GM13977 (cell line): ENCODE data around the gene HINFP.

ENCODE experiments used
- DNase-seq: peaks from one replicate; pipeline ENCODE4 v3.0.0; 2012; ENCODE audit warnings: low spot score
- in situ Hi-C: fragments of 300-500 bp; cut with MboI; formaldehyde crosslinking; loops from one replicate; pipeline ENCODE4 v1.12.0; 2022; ENCODE audit warnings: low sequenced_read_pairs, low pct_unique_long_range_greater_than_20kb, mixed read lengths, inconsistent platforms; ENCODE audit not compliant: unreplicated experiment
- TF ChIP-seq, protein P1 (sequence below): IDR thresholded peaks from 2 replicates; pipeline ENCODE4 v1.5.1; 2012; ENCODE audit warnings: mild to moderate bottlenecking, control low read depth; ENCODE audit not compliant: insufficient read depth; ENCODE audit errors: extremely low read depth, missing control alignments

The HINFP gene

DNA sequence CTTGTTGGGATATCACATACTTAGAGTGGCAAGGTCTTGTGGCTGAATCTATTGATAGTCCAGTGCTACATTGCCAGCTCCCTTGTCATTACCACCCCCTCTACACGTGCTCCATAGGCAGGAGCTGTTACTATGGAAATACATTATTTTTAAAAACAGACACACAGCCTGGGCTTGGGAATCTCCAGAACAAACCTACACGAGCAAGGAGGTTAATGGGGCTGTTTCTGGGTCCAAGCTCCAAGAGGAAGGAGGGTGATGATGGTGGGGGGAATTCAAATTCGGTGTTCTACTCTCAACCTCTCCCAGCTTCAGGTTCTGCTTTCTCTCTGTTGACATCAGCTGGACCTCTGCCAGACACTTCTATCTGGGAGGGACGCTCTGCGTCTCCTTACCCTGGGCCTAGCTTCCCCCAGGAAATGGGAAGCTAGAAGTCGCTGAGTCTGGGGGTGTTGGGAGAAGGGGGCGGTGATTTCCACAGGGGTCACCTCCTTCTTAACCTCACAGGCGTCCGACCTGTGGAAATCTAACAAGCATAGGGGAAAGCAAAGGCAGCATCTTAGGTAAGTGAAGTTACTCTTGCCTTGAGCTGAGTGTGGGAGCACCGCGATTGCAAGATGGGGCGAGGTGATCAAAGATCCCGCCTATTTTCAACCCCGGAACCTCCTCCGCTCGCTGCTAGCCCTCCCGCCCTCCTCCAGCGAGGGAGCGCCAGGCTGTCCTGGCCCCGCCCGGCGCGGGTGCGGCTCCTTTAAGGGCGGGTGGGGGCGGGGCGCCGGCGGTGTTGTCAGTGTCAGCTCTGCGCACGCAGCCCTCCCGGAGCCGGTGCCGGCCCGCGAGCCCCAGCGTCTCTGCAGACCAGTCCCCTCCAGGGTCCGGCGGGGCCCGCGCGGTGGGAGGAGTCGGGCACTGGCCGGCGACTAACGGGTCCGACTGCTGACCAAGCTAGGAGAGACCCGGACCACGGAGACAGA is 14.5 kb upstream of the HINFP start, which contains the start of gene C2CD2L:
Gene C2CD2L (plus strand): TSS at position 781 of the 974 bp plus-strand sequence. CDS start 398 bp downstream, outside the sequence.
- in situ Hi-C loops = no loop called here
- peak; percentile 98 for DNase-seq
- TF ChIP-seq, protein P1, sequence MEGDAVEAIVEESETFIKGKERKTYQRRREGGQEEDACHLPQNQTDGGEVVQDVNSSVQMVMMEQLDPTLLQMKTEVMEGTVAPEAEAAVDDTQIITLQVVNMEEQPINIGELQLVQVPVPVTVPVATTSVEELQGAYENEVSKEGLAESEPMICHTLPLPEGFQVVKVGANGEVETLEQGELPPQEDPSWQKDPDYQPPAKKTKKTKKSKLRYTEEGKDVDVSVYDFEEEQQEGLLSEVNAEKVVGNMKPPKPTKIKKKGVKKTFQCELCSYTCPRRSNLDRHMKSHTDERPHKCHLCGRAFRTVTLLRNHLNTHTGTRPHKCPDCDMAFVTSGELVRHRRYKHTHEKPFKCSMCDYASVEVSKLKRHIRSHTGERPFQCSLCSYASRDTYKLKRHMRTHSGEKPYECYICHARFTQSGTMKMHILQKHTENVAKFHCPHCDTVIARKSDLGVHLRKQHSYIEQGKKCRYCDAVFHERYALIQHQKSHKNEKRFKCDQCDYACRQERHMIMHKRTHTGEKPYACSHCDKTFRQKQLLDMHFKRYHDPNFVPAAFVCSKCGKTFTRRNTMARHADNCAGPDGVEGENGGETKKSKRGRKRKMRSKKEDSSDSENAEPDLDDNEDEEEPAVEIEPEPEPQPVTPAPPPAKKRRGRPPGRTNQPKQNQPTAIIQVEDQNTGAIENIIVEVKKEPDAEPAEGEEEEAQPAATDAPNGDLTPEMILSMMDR = no peak

DNA sequence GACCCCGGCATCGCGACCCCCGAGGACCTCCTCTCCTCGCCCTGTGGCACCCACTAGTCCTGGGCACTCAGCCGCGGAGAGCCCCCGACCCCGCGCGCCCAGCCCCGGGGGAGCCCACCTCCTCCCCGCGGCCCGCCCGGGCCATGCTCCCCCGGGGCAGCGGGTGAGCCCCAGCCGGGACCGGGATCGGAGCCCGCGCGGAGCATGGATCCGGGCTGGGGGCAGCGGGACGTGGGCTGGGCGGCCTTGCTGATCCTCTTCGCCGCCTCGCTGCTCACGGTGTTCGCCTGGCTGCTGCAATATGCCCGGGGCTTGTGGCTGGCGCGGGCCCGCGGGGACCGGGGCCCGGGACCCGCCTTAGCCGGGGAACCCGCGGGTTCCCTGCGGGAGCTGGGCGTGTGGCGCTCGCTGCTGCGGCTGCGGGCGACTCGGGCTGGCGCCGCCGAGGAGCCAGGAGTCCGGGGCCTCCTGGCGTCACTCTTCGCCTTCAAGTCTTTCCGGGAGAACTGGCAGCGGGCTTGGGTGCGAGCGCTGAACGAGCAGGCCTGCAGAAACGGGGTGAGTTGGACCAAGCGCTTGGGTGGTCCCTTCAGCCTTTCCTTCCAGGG is 13.7 kb upstream of the HINFP start:
- DNase-seq = peak; percentile 52
- TF ChIP-seq, protein P1 = no peak
- in situ Hi-C loops = no loop called here

DNA sequence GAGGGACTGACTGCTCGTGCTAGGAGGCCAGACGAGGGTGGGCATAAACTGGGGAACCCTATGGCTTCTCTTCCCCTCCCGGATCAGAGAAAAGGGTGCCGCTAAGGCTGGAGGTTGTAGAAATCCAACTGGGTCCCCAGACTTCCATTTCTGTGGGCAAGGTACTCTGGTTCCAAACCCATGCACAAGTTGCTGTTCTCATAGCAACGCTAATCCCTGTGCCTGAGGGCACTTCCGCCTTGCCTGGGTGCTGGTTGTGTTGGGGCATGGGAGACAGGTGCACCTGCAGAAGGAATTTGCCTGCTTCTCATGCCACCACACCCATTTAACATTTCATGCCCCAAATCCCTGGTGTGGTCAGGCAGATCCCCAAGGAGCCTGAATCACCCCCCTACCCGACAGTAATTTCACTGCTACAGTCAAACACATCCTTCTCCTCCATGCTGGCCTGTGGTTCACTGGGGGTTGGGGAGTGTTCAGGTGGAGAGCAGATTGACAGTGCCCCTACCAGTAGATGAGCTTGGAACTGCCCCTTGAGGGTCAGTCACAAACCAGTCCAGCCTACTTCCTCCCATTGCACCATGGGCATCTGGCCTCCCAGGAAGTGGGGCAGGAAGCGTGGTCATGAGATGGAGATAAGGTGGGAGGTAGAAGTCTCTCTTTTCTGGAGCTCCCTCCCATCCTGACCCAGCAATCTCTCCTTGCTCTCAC is 13.1 kb upstream of the HINFP start:
- in situ Hi-C loops = no loop called here
- TF ChIP-seq, protein P1 = no peak
- peak; percentile 62 for DNase-seq

DNA sequence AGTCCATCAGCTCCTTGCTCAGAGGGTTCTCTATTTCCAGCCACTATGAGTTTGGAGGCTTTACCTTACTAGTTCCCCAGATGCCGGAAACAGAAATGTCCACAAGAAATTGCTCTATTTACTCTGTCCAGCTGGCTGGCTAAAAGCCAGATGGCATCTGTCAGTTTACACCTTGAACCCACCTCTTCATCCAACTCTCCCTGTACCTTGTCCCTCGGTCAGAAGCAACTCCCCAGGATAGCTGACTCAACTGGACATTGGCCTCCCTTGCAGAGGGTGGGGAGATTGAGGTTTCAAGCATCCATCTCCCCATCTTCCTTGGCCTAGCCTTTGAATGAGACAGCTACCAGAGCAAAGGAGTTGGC is 12.5 kb upstream of the HINFP start:
- TF ChIP-seq, protein P1 = no peak
- in situ Hi-C loops = no loop called here
- no peak for DNase-seq

DNA sequence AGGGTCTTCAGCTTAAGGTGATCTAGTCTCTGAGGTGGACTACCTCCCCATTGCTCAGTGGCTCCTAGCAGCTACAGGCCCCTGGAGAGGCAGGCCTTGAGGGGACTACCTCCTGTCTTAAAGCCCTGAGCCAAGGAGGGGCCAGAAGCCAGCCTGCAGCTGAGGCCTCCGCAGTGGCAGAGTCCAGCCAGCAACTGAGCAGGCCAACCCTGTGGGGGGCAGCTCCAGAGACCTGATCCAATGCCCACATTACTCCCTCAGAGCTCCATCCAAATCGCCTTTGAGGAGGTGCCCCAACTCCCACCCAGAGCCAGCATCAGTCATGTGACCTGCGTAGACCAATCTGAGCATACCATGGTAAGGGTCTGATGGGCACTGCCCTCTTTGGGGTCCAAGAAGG is 11.5 kb upstream of the HINFP start:
- in situ Hi-C loops = no loop called here
- TF ChIP-seq, protein P1 = no peak
- DNase-seq = no peak

DNA sequence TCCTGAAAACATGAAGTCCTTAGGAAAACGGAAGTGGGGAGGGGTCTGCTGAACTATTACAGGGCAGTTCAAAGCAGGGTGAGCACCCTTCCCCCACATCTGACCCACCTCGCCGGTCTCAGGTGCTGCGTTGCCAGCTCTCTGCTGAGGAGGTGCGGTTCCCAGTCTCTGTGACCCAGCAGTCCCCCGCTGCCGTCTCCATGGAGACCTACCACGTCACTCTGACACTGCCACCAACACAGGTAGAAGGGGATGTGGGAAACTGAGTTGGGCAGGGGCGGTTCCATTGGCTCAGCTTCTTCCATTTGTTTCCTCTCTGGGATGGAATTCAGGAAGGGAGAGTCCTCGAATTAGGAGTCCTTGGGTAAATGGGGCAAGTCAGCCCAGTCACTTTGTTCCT is 10.9 kb upstream of the HINFP start:
- no peak for DNase-seq
- TF ChIP-seq, protein P1 = no peak
- in situ Hi-C loops = no loop called here
